RKO (cell line): ENCODE measurements around the gene PTPRM.

Experiments used
- DNase-seq: peaks from one replicate; pipeline ENCODE4 v3.0.0-alpha.2; 2016; ENCODE audit warnings: low spot score

The PTPRM gene

GRCh38 chr18:7669361-7669760 is 102.2 kb downstream of the PTPRM start:
- no peak for DNase-seq

- no peak for DNase-seq
These were observed 104.0 kb downstream of the PTPRM start for GRCh38 chr18:7671105-7671504.

- no peak for DNase-seq
These were observed 109.2 kb downstream of the PTPRM start for GRCh38 chr18:7676253-7676873.

GRCh38 chr18:7677001-7677400 is 109.9 kb downstream of the PTPRM start:
- no peak for DNase-seq

- no peak for DNase-seq
These were observed 110.3 kb downstream of the PTPRM start for GRCh38 chr18:7677424-7677823.

GRCh38 chr18:7678389-7678788 is 111.3 kb downstream of the PTPRM start:
- no peak for DNase-seq

GRCh38 chr18:7678801-7679200 is 111.7 kb downstream of the PTPRM start:
- DNase-seq: no peak

GRCh38 chr18:7681298-7681697 is 114.2 kb downstream of the PTPRM start:
- DNase-seq: no peak

GRCh38 chr18:7682321-7682720 is 115.2 kb downstream of the PTPRM start:
- no peak for DNase-seq

- DNase-seq: no peak
These were observed 116.6 kb downstream of the PTPRM start for GRCh38 chr18:7683753-7684152.

GRCh38 chr18:7684357-7684756 is 117.2 kb downstream of the PTPRM start:
- DNase-seq: no peak

- no peak for DNase-seq
These were observed 117.8 kb downstream of the PTPRM start for GRCh38 chr18:7684966-7685365.

GRCh38 chr18:7686278-7686677 is 119.2 kb downstream of the PTPRM start:
- no peak for DNase-seq

GRCh38 chr18:7688580-7688979 is 121.5 kb downstream of the PTPRM start:
- DNase-seq: no peak

- no peak for DNase-seq
These were observed 124.1 kb downstream of the PTPRM start for GRCh38 chr18:7691206-7691605.

GRCh38 chr18:7696780-7697179 is 129.7 kb downstream of the PTPRM start:
- DNase-seq: no peak

- DNase-seq: no peak
These were observed 130.2 kb downstream of the PTPRM start for GRCh38 chr18:7697306-7697705.

GRCh38 chr18:7711495-7711894 is 144.4 kb downstream of the PTPRM start:
- DNase-seq: no peak

GRCh38 chr18:7720395-7720794 is 153.3 kb downstream of the PTPRM start:
- DNase-seq: no peak

- DNase-seq: no peak
These were observed 154.4 kb downstream of the PTPRM start for GRCh38 chr18:7721532-7721931.

GRCh38 chr18:7722955-7723354 is 155.8 kb downstream of the PTPRM start:
- DNase-seq: no peak

GRCh38 chr18:7723558-7723957 is 156.4 kb downstream of the PTPRM start:
- no peak for DNase-seq

GRCh38 chr18:7725473-7725872 is 158.4 kb downstream of the PTPRM start:
- no peak for DNase-seq

GRCh38 chr18:7725897-7726296 is 158.8 kb downstream of the PTPRM start:
- DNase-seq: no peak

GRCh38 chr18:7726522-7726921 is 159.4 kb downstream of the PTPRM start:
- DNase-seq: no peak
